ENCODE results near the gene QPRT.

Gene QPRT

DNA sequence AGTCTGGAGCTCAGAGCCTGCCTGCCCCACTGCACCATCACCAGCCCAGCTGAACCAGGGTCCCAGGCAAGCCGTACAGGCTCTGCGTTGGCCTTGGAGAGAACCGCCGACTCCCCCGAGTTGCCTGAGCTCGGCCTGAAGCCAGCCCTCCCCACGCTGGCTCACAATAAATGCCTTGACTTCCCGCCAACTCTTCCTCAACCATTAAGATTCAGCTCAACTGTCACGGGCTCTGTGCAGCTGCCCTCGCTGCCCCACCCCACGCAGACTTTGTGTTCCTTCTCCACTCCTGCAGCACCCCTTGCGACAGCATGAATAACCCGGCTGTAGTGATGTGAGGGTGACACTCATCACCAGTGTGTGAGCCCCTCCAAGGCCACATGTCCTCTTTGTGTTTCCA lies 4.8 kb upstream of the QPRT start:
- no peak for TF ChIP-seq CTCF (conservative IDR thresholded peaks at IDR 0.05; ENCODE audit: low read length)
- DNase-seq (ENCODE audit: low read depth): peak; percentile 30
- H3K4me3 ChIP-seq (ENCODE audit: low read length): no peak overlapping the region

DNA sequence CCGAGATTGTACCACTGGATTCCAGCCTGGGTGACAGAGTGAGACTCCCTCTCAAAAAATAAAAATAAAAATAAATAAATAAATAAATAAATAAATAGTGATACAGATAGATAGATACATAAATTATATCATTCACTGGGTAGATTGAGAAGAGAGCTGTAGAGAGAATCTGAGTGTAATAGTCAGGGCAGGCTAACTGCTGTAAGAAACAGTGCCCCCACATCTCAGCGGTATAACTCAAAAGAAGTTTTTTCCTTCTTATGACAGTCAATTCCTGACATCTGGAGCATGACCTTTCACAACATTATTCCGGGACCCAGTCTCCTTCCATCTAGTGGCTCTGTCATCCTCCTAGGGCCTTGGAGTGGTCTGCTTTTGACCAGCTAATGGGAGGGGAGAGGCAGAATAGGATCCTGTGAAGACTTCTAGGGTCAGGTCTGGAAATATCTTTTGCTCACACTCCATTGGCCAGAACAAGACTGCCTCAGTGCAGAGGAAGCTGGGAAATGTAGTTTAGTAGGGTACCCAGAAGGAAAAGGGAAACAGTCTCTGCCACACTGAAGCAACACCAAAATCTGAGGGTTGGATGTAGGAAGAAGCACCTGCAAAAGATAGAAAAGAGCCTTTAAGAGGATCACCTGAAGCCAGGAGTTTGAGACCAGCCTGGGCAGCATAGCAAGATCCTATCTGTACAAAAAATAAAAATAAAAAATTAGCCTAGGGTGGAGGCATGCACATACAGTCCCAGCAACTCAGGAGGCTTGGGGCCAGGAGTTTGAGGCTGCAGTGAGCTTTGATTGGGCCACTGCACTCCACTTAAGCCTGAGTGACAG lies 3.0 kb upstream of the QPRT start:
- no peak overlapping the region for H3K4me3 ChIP-seq (ENCODE audit: low read length)
- TF ChIP-seq CTCF (conservative IDR thresholded peaks at IDR 0.05; ENCODE audit: low read length): no peak
- DNase-seq (ENCODE audit: low read depth): peak; percentile 13

- no peak for DNase-seq (ENCODE audit: low read depth)
- no peak overlapping the region for H3K4me3 ChIP-seq (ENCODE audit: low read length)
- no peak for TF ChIP-seq CTCF (conservative IDR thresholded peaks at IDR 0.05; ENCODE audit: low read length)
Measured at GRCh38 chr16:29676989-29677785, 1.8 kb upstream of the QPRT start.

GRCh38 chr16:29680180-29680598 lies 1.2 kb downstream of the QPRT start:
- no peak for DNase-seq (ENCODE audit: low read depth)
- no peak overlapping the region for H3K4me3 ChIP-seq (ENCODE audit: low read length)
- TF ChIP-seq CTCF (conservative IDR thresholded peaks at IDR 0.05; ENCODE audit: low read length): no peak

DNA sequence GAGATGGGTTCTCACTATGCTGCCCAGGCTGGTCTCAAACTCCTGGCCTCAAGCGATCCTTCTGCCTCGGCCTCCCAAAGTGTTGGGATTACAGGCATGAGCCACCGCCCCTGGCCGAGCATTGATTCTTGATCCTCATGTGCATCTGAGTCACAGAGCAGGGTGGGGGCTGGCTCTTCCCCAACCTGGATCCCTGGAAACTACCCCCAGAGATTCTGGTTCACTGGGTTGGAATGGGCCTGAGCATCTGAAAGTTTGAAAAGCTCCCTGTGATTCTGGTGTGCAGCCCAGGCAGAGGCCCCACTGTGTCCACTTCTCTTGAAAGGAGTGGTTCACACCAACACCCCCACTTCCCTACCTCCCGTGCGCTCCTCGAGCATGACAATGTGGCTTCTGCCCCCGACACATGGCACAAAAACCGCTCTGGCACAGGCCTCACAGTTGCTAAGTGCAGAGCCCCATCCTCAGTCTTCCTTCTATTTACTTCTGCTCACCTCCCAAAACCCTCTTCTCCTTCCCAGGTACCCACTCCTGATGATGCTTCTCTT lies 4.6 kb downstream of the QPRT start:
- H3K4me3 ChIP-seq (ENCODE audit: low read length): no peak overlapping the region
- DNase-seq (ENCODE audit: low read depth): no peak
- TF ChIP-seq CTCF (conservative IDR thresholded peaks at IDR 0.05; ENCODE audit: low read length): no peak

DNA sequence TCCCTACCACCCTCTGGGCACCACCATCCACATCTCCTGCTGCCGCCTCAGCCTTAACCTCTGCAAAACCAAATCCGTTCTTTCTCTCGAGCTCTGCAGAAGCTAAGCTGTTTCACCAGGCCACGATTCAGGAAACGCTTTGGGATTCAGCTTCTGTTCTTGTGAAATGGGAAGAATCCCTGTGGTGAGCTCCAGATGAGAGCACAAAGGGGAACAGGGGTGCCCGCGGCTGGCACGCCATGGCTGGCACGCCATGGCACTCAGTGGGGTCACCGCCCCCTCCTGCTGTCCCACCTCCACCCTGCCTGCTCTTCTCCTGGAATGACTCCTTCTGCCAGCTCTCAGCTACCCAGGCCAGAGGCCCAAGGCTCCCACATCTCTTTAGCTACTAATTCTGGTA lies 5.7 kb downstream of the QPRT start:
- DNase-seq (ENCODE audit: low read depth): no peak
- no peak overlapping the region for H3K4me3 ChIP-seq (ENCODE audit: low read length)
- TF ChIP-seq CTCF (conservative IDR thresholded peaks at IDR 0.05; ENCODE audit: low read length): no peak
